Loucy (cell line): ENCODE measurements around the gene TMEM225B.

ENCODE experiments used
- H2AFZ ChIP-seq: fragments of 200-600 bp; sonication (generic); 2 replicates; pipeline ENCODE4 v1.6.0; 2016; ENCODE audit warnings: antibody characterized with exemption, mild to moderate bottlenecking, low read length, moderate library complexity
- H3F3A ChIP-seq: fragments of 200-600 bp; 2 replicates; pipeline ENCODE4 v1.6.0; 2016; ENCODE audit warnings: antibody characterized with exemption, low read depth, mild to moderate bottlenecking
- H3K27me3 ChIP-seq: fragments of 200-600 bp; sonication (generic); 2 replicates; pipeline ENCODE4 v1.6.1; 2014; ENCODE audit warnings: low read length, mild to moderate bottlenecking; ENCODE audit not compliant: insufficient read depth, poor library complexity, severe bottlenecking
- H3K36me3 ChIP-seq: fragments of 200-600 bp; sonication (generic); 2 replicates; pipeline ENCODE4 v1.6.1; 2016; ENCODE audit warnings: low read length; ENCODE audit not compliant: insufficient read depth
- H3K4me1 ChIP-seq: fragments of 200-600 bp; sonication (generic); 2 replicates; pipeline ENCODE4 v1.5.1; 2014; ENCODE audit warnings: low read length, mild to moderate bottlenecking; ENCODE audit not compliant: insufficient read depth, poor library complexity, severe bottlenecking
- H3K4me2 ChIP-seq: fragments of 200-600 bp; sonication (generic); 2 replicates; pipeline ENCODE4 v1.6.0; 2014; ENCODE audit warnings: antibody characterized with exemption, low read length, low read depth, mild to moderate bottlenecking; ENCODE audit not compliant: poor library complexity, severe bottlenecking
- H3K4me3 ChIP-seq: fragments of 200-600 bp; sonication (generic); 2 replicates; pipeline ENCODE4 v1.5.1; 2014; ENCODE audit warnings: low read length, mild to moderate bottlenecking, mixed read lengths; ENCODE audit not compliant: poor library complexity, severe bottlenecking
- H3K79me2 ChIP-seq: fragments of 200-600 bp; sonication (generic); 2 replicates; pipeline ENCODE4 v1.6.1; 2014; ENCODE audit warnings: low read length; ENCODE audit not compliant: insufficient read depth
- H3K9ac ChIP-seq: fragments of 200-600 bp; sonication (generic); 2 replicates; pipeline ENCODE4 v1.6.0; 2014; ENCODE audit warnings: mild to moderate bottlenecking, low read depth, low read length, moderate library complexity; ENCODE audit not compliant: poor library complexity, severe bottlenecking
- H3K9me2 ChIP-seq: fragments of 200-600 bp; sonication (generic); replicated peaks from 2 replicates; pipeline ENCODE4 v1.6.1; 2016; ENCODE audit warnings: low read depth, low read length, mixed read lengths
- H3K9me3 ChIP-seq: fragments of 200-600 bp; sonication (generic); 2 replicates; pipeline ENCODE4 v1.6.1; 2014; ENCODE audit warnings: mild to moderate bottlenecking, antibody characterized with exemption, low read length, low read depth; ENCODE audit not compliant: insufficient read depth
- H4K20me1 ChIP-seq: fragments of 200-600 bp; sonication (generic); 2 replicates; pipeline ENCODE4 v1.6.0; 2014; ENCODE audit warnings: antibody characterized with exemption, low read length, mild to moderate bottlenecking; ENCODE audit not compliant: insufficient read depth, poor library complexity, severe bottlenecking
- CTCF ChIP-seq: fragments of 200-600 bp; sonication (generic); conservative IDR thresholded peaks from 2 replicates; pipeline ENCODE4 v1.5.1; 2014; ENCODE audit warnings: mild to moderate bottlenecking, antibody characterized with exemption, low read length
- EZH2phosphoT487 ChIP-seq: fragments of 200-600 bp; IDR thresholded peaks from 2 replicates; pipeline ENCODE4 v1.6.1; 2018; ENCODE audit warnings: antibody characterized with exemption, mild to moderate bottlenecking, moderate library complexity, borderline replicate concordance

TMEM225B gene

DNA sequence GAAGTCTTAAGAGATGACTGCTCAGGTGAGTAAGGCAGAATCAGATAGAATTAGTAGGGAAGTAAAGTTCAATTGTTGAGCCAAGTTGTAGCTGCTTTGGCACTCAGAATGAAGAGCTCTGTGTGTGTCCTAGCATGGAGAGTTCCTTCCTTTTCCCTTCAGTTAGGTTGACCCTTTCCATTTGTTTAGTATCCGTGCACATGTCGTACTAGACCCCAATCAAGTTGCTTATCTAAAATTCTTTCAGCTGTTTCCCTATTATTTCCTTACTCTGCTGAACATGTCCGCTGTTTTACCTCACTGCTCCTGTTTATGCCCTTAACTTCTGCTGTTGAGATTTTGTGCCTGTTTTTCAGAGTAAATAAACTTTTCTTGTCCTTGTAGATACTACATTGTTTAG, 26.3 kb upstream of the TMEM225B start:
- no peak overlapping the region for H3K4me3 ChIP-seq
- H3F3A ChIP-seq = no peaks in the 10 kb centered on the region
- H3K79me2 ChIP-seq = no peaks in the 10 kb centered on the region; the same call in 1 of the 2 replicates
- H3K9me2 ChIP-seq = no peaks in the 10 kb centered on the region
- no peaks in the 10 kb centered on the region for H3K4me1 ChIP-seq
- no peak overlapping the region for H3K9ac ChIP-seq
- no peak overlapping the region for H3K4me2 ChIP-seq
- no peaks in the 10 kb centered on the region for H3K27me3 ChIP-seq
- no peaks in the 10 kb centered on the region for H3K9me3 ChIP-seq
- no peak for TF ChIP-seq CTCF
- TF ChIP-seq EZH2phosphoT487 = no peak
- H2AFZ ChIP-seq = no peak overlapping the region
- H4K20me1 ChIP-seq = no peaks in the 10 kb centered on the region
- H3K36me3 ChIP-seq = peaks cover 23% of the 10 kb centered on the region; the same call in 1 of the 2 replicates

DNA sequence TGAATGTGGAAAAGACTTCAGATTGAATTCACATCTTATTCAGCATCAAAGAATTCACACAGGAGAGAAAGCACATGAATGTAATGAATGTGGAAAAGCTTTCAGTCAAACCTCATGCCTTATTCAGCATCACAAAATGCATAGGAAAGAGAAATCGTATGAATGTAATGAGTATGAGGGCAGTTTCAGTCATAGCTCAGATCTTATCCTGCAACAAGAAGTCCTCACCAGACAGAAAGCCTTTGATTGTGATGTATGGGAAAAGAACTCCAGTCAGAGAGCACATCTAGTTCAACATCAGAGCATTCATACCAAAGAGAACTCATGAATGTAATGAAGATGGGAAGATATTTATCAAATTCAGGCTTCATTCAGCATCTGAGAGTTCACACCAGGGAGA, 24.8 kb upstream of the TMEM225B start:
- Histone ChIP-seq H3F3A (no peaks in the 10 kb centered on the region), H3K36me3 (peaks cover 23% of the 10 kb centered on the region; the same call in 1 of the 2 replicates), H3K4me1 (no peaks in the 10 kb centered on the region), H3K9me2 (no peaks in the 10 kb centered on the region), H4K20me1 (no peaks in the 10 kb centered on the region), H3K27me3 (no peaks in the 10 kb centered on the region), H3K4me3 (no peak overlapping the region), H3K9ac (no peak overlapping the region), H3K9me3 (no peaks in the 10 kb centered on the region), H3K4me2 (no peak overlapping the region), H3K79me2 (no peaks in the 10 kb centered on the region; the same call in 1 of the 2 replicates), H2AFZ (no peak overlapping the region)
- TF ChIP-seq EZH2phosphoT487 (no peak), CTCF (no peak)

GRCh38 chr7:99576251-99576650, 21.8 kb upstream of the TMEM225B start:
- H3K9me3 ChIP-seq = no peaks in the 10 kb centered on the region
- H3K4me3 ChIP-seq = no peak overlapping the region
- no peaks in the 10 kb centered on the region for H3K4me1 ChIP-seq
- H3F3A ChIP-seq = no peaks in the 10 kb centered on the region
- H3K9me2 ChIP-seq = no peaks in the 10 kb centered on the region
- no peaks in the 10 kb centered on the region for H3K27me3 ChIP-seq
- H3K36me3 ChIP-seq = peaks cover 21% of the 10 kb centered on the region; the same call in 1 of the 2 replicates
- no peak overlapping the region for H2AFZ ChIP-seq
- H3K4me2 ChIP-seq = no peak overlapping the region
- TF ChIP-seq CTCF = no peak
- TF ChIP-seq EZH2phosphoT487 = no peak
- no peaks in the 10 kb centered on the region for H3K79me2 ChIP-seq
- no peaks in the 10 kb centered on the region for H4K20me1 ChIP-seq
- H3K9ac ChIP-seq = no peak overlapping the region
